NCI-H1417 (cell line): ENCODE measurements around the gene PIEZO1.
"Not testable (repeated sequence)": the region's sequence is repeated elsewhere in the genome, so short reads cannot be mapped to it uniquely, and the experiment has no call there.

ENCODE experiments used
- DNase-seq, 3 experiments: peaks; one replicate each; lab custom pipeline; 2025; lab: John Stamatoyannopoulos, UW

The PIEZO1 gene

GRCh38 chr16:88687254-88687576 is 97.8 kb downstream of the PIEZO1 start:
- DNase-seq = no peak

GRCh38 chr16:88686439-88687253 is 98.4 kb downstream of the PIEZO1 start, which contains the start of gene SNAI3:
Gene SNAI3, minus strand, starts transcription at chr16:88686507. Its CDS starts 101 bp downstream, at chr16:88686406.
- peak; percentile 71 to 80 (median 78) for DNase-seq

GRCh38 chr16:88686062-88686438 is 99.0 kb downstream of the PIEZO1 start:
- peak in 1 of 3 experiments; percentile 38 for DNase-seq

GRCh38 chr16:88685156-88686061 is 99.6 kb downstream of the PIEZO1 start:
- peak in 2 of 3 experiments; percentile 9 to 11 for DNase-seq

- DNase-seq = no peak
Measured at GRCh38 chr16:88684569-88685155, 100.4 kb downstream of the PIEZO1 start.

GRCh38 chr16:88681709-88682451 is 103.1 kb downstream of the PIEZO1 start:
- no peak for DNase-seq

GRCh38 chr16:88681084-88681680 is 103.8 kb downstream of the PIEZO1 start:
- no peak for DNase-seq

- DNase-seq = no peak
Measured at GRCh38 chr16:88680554-88681083, 104.4 kb downstream of the PIEZO1 start.

- no peak for DNase-seq
Measured at GRCh38 chr16:88678224-88678979, 106.6 kb downstream of the PIEZO1 start.

GRCh38 chr16:88677721-88678120 is 107.3 kb downstream of the PIEZO1 start:
- no peak for DNase-seq

GRCh38 chr16:88676502-88677242 is 108.3 kb downstream of the PIEZO1 start:
- DNase-seq = no peak

- DNase-seq = no peak
Measured at GRCh38 chr16:88673716-88674379, 111.2 kb downstream of the PIEZO1 start.

- no peak for DNase-seq
Measured at GRCh38 chr16:88672776-88673175, 112.2 kb downstream of the PIEZO1 start.

GRCh38 chr16:88671806-88672205 is 113.2 kb downstream of the PIEZO1 start:
- no peak for DNase-seq

GRCh38 chr16:88669980-88670379 is 115.0 kb downstream of the PIEZO1 start:
- no peak for DNase-seq

GRCh38 chr16:88669493-88669892 is 115.5 kb downstream of the PIEZO1 start:
- DNase-seq = not testable (repeated sequence)

GRCh38 chr16:88667461-88667860 is 117.6 kb downstream of the PIEZO1 start:
- no peak for DNase-seq

GRCh38 chr16:88665570-88665969 is 119.5 kb downstream of the PIEZO1 start:
- DNase-seq = no peak
